SK-N-SH treated with all-trans-retinoic acid at 6 μM for 48 hours (cell line): Measurements from ENCODE around the gene SCUBE2.

Experiments
- ATAC-seq: fragments of 200-7000 bp; cut with Tn5 transposase; 3 replicates; pipeline ENCODE4 v1.9.1; 2020; ENCODE audit warnings: mild to moderate bottlenecking, moderate library complexity
- ARNTL ChIP-seq: fragments of 450-650 bp; formaldehyde crosslinking; IDR thresholded peaks from 2 replicates; pipeline ENCODE4 v1.5.0; 2020; ENCODE audit warnings: low read depth, mild to moderate bottlenecking, moderate library complexity, borderline replicate concordance
- CSDC2 ChIP-seq: fragments of 250-450 bp; sonication (Bioruptor Pico); IDR thresholded peaks from 2 replicates; pipeline ENCODE4 v1.5.0; 2020; ENCODE audit warnings: mild to moderate bottlenecking, moderate library complexity
- CSRNP3 ChIP-seq: fragments of 250-450 bp; sonication (Bioruptor Pico); IDR thresholded peaks from 2 replicates; pipeline ENCODE4 v1.5.1; 2021; ENCODE audit warnings: mild to moderate bottlenecking, moderate library complexity
- ESRRG ChIP-seq: fragments of 250-450 bp; sonication (Bioruptor Pico); IDR thresholded peaks from 2 replicates; pipeline ENCODE4 v1.6.1; 2021; ENCODE audit warnings: mild to moderate bottlenecking
- GLIS3 ChIP-seq: fragments of 250-450 bp; sonication (Bioruptor Pico); IDR thresholded peaks from 2 replicates; pipeline ENCODE4 v1.5.0; 2020; ENCODE audit warnings: mild to moderate bottlenecking, moderate library complexity
- OSR1 ChIP-seq: fragments of 250-450 bp; sonication (Bioruptor Pico); IDR thresholded peaks from 2 replicates; pipeline ENCODE4 v1.8.0; 2022; ENCODE audit warnings: moderate library complexity, mild to moderate bottlenecking, inconsistent platforms
- POU6F1 ChIP-seq: fragments of 250-450 bp; sonication (Bioruptor Pico); IDR thresholded peaks from 2 replicates; pipeline ENCODE4 v1.8.0; 2021; ENCODE audit warnings: low read depth, mild to moderate bottlenecking, moderate library complexity, borderline replicate concordance
- PPARA ChIP-seq: fragments of 250-450 bp; sonication (Bioruptor Pico); IDR thresholded peaks from 2 replicates; pipeline ENCODE4 v1.5.0; 2020; ENCODE audit warnings: mild to moderate bottlenecking, borderline replicate concordance
- RARB ChIP-seq: fragments of 250-450 bp; sonication (Bioruptor Pico); IDR thresholded peaks from 2 replicates; pipeline ENCODE4 v1.8.0; 2021; ENCODE audit warnings: mild to moderate bottlenecking, moderate library complexity
- SNAI2 ChIP-seq: fragments of 250-450 bp; sonication (Bioruptor Pico); IDR thresholded peaks from 2 replicates; pipeline ENCODE4 v1.5.0; 2020; ENCODE audit warnings: mild to moderate bottlenecking, moderate library complexity
- TCF4 ChIP-seq: fragments of 250-450 bp; sonication (Bioruptor Pico); IDR thresholded peaks from 2 replicates; pipeline ENCODE4 v1.8.0; 2021; ENCODE audit warnings: mild to moderate bottlenecking, moderate library complexity, borderline replicate concordance
- TOX ChIP-seq: fragments of 250-450 bp; sonication (Bioruptor Pico); IDR thresholded peaks from 2 replicates; pipeline ENCODE4 v1.8.0; 2021; ENCODE audit warnings: mild to moderate bottlenecking, moderate library complexity, borderline replicate concordance
- TSHZ2 ChIP-seq: fragments of 250-450 bp; sonication (Bioruptor Pico); IDR thresholded peaks from 2 replicates; pipeline ENCODE4 v1.5.0; 2020; ENCODE audit warnings: mild to moderate bottlenecking, moderate library complexity
- ZC3H10 ChIP-seq: fragments of 250-450 bp; sonication (Bioruptor Pico); IDR thresholded peaks from 2 replicates; pipeline ENCODE4 v1.5.1; 2021; ENCODE audit warnings: mild to moderate bottlenecking, moderate library complexity
- ZFP3 ChIP-seq: fragments of 250-450 bp; sonication (Bioruptor Pico); IDR thresholded peaks from 2 replicates; pipeline ENCODE4 v1.5.0; 2020; ENCODE audit warnings: mild to moderate bottlenecking, moderate library complexity
- ZNF565 ChIP-seq: fragments of 450-650 bp; formaldehyde crosslinking; conservative IDR thresholded peaks from 2 replicates; pipeline ENCODE4 v1.5.0; 2020; ENCODE audit warnings: low read depth, mild to moderate bottlenecking, moderate library complexity
- ZNF70 ChIP-seq: fragments of 450-650 bp; formaldehyde crosslinking; IDR thresholded peaks from 2 replicates; pipeline ENCODE4 v1.5.0; 2020; ENCODE audit warnings: mild to moderate bottlenecking, moderate library complexity
- ZNF8 ChIP-seq: fragments of 450-650 bp; formaldehyde crosslinking; IDR thresholded peaks from 2 replicates; pipeline ENCODE4 v1.5.0; 2020; ENCODE audit warnings: mild to moderate bottlenecking, moderate library complexity
- TF ChIP-seq, protein P1 (sequence below): fragments of 250-450 bp; sonication (Bioruptor Pico); IDR thresholded peaks from 2 replicates; pipeline ENCODE4 v1.8.0; 2020; ENCODE audit warnings: mild to moderate bottlenecking, moderate library complexity, borderline replicate concordance
- TF ChIP-seq, protein P2 (sequence below): fragments of 250-450 bp; sonication (Bioruptor Pico); IDR thresholded peaks from 2 replicates; pipeline ENCODE4 v1.5.1; 2020; ENCODE audit warnings: low read depth, mild to moderate bottlenecking, moderate library complexity

SCUBE2 gene

GRCh38 chr11:9089061-9089460 is 2.3 kb downstream of the SCUBE2 start (continued):
- TF ChIP-seq TSHZ2 (CRISPR knock-in tag) (no peak), ARNTL (no peak)

- no peak for ATAC-seq
- TF ChIP-seq ZNF70 (CRISPR knock-in tag), result no peak
Observed at GRCh38 chr11:9082575-9082974, 8.8 kb downstream of the SCUBE2 start.

DNA sequence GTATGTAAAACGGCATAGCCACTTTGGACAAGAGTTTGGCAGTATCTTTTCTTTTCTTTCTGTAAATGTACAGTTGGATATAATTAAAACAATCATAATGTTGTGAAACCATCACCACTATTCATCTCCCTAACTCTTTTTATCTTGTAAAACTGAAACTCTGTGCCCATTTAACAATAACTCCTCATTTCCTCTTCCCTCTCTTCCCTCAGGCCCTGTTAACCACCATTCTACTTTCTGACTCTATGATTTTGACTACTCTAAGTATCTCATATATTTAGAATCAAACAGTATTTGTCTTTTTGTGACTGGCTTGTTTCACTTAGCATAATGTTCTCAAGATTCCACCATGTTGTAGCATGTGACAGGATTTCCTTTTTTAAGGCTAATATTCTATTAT is 10.2 kb downstream of the SCUBE2 start:
- ATAC-seq, result no peak
- TF ChIP-seq ZNF70 (CRISPR knock-in tag) (no peak), SNAI2 (CRISPR knock-in tag) (no peak), POU6F1 (no peak), PPARA (CRISPR knock-in tag) (no peak), ZC3H10 (CRISPR knock-in tag) (no peak), ZNF8 (CRISPR knock-in tag) (no peak), ESRRG (CRISPR knock-in tag) (no peak), TOX (no peak), ZNF565 (CRISPR knock-in tag) (no peak), TCF4 (CRISPR knock-in tag) (no peak), GLIS3 (CRISPR knock-in tag) (no peak), OSR1 (CRISPR knock-in tag) (no peak), ARNTL (no peak), CSRNP3 (CRISPR knock-in tag) (no peak)
- TF ChIP-seq, protein P1, sequence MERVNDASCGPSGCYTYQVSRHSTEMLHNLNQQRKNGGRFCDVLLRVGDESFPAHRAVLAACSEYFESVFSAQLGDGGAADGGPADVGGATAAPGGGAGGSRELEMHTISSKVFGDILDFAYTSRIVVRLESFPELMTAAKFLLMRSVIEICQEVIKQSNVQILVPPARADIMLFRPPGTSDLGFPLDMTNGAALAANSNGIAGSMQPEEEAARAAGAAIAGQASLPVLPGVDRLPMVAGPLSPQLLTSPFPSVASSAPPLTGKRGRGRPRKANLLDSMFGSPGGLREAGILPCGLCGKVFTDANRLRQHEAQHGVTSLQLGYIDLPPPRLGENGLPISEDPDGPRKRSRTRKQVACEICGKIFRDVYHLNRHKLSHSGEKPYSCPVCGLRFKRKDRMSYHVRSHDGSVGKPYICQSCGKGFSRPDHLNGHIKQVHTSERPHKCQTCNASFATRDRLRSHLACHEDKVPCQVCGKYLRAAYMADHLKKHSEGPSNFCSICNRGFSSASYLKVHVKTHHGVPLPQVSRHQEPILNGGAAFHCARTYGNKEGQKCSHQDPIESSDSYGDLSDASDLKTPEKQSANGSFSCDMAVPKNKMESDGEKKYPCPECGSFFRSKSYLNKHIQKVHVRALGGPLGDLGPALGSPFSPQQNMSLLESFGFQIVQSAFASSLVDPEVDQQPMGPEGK (CRISPR knock-in tag), result no peak

GRCh38 chr11:9078113-9079086 is 13.0 kb downstream of the SCUBE2 start:
- no peak for ATAC-seq
- TF ChIP-seq OSR1 (CRISPR knock-in tag) (no peak), RARB (CRISPR knock-in tag) (no peak), ARNTL (no peak), PPARA (CRISPR knock-in tag) (no peak), ESRRG (CRISPR knock-in tag) (no peak), TOX (no peak), ZFP3 (CRISPR knock-in tag) (no peak), ZNF565 (CRISPR knock-in tag) (no peak), ZC3H10 (CRISPR knock-in tag) (no peak), GLIS3 (CRISPR knock-in tag) (no peak), CSDC2 (CRISPR knock-in tag) (no peak), TCF4 (CRISPR knock-in tag) (no peak)
- TF ChIP-seq, protein P2, sequence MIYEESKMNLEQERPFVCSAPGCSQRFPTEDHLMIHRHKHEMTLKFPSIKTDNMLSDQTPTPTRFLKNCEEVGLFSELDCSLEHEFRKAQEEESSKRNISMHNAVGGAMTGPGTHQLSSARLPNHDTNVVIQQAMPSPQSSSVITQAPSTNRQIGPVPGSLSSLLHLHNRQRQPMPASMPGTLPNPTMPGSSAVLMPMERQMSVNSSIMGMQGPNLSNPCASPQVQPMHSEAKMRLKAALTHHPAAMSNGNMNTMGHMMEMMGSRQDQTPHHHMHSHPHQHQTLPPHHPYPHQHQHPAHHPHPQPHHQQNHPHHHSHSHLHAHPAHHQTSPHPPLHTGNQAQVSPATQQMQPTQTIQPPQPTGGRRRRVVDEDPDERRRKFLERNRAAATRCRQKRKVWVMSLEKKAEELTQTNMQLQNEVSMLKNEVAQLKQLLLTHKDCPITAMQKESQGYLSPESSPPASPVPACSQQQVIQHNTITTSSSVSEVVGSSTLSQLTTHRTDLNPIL, result no peak
- TF ChIP-seq, protein P1 (CRISPR knock-in tag), result no peak
